Central memory CD4-positive, alpha-beta T cell (primary cell): Measurements from ENCODE around the gene GAK.
"Not testable (repeated sequence)": the region's sequence is repeated elsewhere in the genome, so short reads cannot be mapped to it uniquely, and the experiment has no call there.

ENCODE experiments used
- DNase-seq: peaks from one replicate; pipeline ENCODE4 v3.0.0; 2022

The GAK gene

DNA sequence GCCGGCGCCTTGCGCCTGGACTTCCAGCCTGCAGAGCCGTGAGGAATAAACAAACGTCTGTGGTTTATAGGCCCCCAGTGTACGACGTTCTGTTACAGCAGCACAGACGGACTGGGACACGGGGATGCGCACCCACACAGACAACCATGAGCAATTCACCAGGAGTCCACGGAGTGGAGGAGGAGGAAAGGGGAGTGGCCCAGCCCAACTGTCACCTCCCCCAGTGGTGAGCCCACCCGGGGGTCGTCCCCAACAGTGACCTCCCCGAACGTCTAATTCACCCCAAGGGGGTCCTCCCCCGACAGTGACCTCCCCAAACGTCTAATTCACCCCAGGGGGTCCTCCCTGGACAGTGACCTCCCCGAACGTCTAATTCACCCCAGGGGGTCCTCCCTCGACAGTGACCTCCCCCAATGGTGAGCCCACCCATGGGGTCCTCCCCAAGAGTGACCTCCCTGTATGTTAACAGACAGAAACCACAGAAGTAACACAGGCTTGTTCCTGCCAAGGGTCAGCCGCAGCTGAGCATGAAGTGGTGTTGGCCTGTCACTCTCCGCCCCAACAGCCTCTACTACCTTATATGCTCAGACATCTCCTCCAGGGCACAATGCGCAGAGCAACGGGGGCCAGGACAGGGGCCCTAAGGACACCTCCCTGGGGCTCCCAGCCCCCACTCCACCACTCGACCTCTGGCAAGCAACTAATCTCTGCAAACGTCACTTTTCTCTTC lies 6.2 kb downstream of the GAK start:
- no peak for DNase-seq

DNA sequence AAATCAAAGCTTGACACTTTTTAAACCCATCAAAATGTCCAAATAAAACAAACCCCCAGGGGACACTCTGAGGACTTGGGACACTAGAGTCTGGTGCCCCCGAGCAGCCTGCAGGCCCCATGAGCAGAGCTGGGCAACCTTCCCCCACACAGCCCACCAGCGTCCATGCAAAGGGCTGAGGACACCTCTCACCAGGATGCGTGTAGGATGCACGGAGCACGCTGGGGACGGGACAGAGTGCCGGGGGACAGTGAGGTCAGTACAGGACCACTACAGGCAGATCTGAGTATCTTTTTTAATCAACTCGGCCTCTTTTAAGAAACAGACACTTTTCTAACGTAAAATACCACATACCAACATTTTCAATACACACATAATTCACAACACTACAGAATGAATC lies 6.9 kb downstream of the GAK start:
- no peak for DNase-seq

DNA sequence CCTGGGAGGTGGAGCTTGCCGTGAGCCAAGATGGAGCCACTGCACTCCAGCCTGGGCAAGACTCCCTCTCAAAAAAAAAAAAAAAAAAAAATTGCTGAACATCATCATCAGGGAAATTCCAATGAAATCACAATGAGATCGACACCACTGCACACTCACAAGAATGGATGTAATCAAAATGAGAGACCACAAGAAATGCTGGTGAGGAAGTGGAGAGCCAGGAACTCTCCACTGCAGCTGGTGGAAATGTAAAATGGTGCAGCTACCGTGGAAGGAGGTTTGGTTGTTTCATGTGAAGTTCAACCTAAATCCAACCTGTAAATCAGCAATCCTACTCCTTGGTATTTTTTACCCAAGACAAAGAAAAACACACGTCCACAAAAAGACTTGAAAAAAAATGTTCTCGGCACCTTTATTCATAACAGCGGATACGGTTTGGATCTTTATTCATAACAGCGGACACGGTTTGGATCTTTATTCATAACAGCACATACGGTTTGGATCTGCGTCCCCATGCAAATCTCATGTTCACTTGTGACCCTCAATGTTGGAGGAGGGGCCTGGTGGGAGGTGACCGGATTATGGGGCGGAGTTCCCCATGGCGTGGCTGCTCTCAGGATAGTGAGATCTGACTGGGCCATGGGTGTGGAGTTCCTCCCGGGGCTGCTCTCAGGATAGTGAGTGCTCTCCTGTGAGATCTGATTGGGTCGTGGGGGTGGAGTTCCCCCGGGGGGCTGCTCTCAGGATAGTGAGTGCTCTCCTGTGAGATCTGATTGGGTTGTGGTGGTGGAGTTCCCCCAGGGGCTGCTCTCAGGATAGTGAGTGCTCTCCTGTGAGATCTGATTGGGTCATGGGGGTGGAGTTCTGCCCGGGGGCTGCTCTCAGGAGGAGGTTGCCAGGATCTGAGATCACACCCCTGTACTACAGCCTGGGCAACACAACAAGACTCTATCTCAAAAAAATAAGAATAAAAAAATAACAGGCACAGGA lies 7.7 kb downstream of the GAK start:
- DNase-seq, result no peak

DNA sequence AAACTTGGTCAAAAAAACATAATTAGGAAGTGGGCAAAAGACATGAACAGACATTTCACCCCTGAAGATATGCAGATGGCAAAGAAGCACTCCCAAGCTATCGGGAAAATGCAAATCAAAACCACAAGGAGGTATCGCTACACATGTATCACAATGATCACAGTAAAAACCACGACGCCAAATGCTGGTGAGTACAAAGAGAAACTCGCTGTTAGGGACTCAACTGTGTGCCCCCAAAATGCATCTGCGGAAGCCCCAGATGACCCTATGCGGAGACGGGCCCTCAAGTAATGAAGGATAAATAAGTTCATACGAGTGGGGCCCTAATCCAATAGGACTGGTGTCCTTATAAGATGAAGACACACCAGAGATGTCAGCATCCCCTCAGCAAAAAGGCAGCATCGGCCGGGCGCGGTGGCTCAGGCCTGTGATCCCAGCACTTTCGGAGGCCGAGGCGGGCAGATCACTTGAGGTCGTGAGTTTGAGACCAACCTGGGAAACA lies 10.2 kb downstream of the GAK start:
- DNase-seq, result no peak

DNA sequence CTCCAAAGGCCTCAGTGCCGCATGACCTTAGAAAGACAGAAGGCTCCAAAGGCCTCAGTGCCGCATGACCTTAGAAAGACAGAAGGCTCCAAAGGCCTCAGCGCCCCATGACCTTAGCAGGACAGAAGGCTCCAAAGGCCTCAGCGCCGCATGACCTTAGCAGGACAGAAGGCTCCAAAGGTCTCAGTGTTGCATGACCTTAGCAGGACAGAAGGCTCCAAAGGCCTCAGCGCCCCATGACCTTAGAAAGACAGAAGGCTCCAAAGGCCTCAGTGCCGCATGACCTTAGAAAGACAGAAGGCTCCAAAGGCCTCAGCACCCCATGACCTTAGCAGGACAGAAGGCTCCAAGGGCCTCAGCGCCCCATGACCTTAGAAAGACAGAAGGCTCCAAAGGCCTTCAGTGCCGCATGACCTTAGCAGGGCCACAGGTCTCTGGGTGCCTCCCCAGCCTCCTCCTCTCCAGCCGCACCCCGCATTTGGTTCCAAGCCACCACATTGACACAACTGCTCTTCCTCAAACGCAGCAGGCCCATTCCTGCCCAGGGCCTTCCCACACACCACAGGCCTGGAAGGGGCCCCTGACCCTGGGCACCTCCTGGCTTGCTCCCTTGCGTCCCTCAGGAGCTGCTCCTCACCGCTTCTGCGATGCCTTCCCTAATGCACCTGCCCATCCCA lies 13.0 kb downstream of the GAK start:
- DNase-seq, result not testable (repeated sequence)

DNA sequence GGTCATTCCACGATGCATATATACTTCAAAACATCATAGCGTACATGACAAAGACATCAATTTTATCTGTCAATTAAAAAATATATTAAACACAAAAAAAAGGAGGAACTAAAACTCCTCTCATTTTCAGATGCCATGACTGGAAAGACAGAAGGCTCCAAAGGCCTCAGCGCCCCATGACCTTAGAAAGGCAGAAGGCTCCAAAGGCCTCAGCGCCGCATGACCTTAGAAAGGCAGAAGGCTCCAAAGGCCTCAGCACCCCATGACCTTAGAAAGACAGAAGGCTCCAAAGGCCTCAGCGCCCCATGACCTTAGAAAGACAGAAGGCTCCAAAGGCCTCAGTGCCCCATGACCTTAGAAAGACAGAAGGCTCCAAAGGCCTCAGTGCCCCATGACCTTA lies 13.5 kb downstream of the GAK start:
- not testable (repeated sequence) for DNase-seq

DNA sequence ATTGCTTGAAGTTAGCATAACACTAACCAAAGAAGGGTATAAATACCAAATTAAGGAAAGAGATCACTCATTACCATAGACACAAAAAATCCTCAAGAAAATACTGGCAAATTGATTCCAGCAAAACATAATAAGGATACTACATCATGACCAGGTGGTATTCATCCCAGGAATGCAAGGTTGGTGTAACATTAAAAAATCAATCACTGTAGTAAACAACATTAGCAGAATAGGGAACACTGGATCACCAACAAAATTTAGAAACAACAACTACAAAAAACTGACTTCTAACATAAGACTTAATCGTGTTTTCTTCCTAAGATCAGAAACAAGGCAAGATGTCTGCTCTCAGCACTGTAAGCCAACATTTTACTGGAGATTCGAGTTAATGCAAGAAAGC lies 14.1 kb downstream of the GAK start:
- DNase-seq, result no peak

DNA sequence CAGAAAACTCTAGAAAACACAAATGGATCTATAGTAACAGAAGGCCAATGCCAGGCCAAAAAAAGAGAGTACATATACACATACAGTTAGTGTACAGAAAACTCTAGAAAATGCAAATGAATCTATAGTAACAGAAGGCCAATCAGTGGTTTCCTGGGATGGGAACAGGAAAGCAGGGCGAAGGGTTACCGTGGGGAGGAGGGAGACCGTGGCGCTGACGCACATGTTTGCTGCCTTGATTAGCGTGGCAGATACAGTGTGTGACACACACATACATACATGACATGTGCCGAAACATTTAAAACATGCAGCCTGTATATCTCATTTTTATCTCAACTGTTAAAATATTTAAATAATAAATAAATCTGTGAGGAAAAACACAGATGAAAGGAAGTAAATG lies 14.7 kb downstream of the GAK start:
- no peak for DNase-seq

DNA sequence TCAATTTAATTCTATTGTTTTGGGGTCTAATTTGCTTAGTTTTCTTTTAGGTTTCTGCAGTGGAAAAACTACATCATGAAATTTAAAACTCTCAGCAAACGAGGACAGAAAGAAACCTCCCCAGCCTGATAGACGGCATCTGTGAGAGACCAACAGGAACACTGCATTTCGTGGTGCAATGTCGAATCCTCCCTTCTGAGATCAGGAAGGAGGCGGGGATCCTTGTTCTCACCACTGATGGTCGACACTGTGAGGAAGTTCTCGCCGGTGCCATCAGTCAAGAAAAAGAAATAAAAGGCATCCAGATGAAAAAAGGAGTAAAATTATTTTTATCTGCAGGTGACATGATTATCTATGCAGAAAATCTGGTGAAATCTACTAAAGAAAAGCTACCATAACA lies 16.5 kb downstream of the GAK start:
- no peak for DNase-seq

DNA sequence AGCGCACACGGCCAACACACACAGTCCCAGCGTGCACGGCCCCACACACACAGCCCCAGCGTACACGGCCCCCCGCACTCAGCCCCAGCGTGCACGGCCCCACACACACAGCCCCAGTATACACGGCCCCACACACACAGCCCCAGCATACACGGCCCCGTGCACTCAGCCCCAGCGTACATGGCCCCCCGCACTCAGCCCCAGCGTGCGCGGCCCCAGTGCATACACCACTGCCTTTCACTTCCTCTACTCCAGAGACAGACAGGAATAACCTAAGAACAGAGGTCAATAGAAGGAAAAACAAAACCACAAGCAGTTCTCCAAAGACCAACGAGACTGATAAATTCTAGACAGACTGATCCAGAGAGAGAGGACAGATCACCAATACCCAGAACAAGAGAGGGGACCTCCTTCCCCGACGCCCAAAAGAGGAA lies 17.1 kb downstream of the GAK start:
- no peak for DNase-seq

DNA sequence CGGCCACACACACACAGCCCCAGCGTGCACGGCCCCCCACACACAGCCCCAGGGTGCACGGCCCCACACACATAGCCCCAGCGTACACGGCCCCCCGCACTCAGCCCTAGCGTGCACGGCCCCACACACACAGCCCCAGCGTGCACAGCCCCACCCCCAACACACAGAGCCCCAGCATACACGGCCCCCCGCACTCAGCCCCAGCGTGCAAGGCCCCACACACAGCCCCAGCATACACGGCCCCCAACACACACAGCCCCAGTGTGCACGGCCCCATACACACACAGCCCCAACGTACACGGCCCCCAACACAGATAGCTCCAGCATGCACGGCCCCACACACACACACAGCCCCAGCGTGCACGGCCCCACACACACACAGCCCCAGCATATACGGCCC lies 17.6 kb downstream of the GAK start:
- DNase-seq, result no peak

DNA sequence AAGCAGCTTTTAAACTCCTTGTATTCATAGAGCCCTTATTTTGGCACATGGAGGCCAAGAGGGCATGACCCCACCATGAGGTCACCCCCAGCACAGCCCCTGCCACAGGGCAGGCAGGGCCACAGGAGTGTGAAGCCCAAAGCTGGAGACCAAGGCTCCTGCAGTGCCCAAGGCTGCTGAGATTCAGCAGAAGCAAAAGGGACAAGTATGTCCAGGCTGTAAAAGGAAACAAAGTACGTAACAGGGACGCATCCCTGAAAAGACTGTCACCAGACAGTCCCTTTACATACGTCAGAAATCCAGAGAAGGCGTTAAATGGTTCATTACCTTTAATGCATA lies 18.9 kb downstream of the GAK start:
- DNase-seq, result no peak

DNA sequence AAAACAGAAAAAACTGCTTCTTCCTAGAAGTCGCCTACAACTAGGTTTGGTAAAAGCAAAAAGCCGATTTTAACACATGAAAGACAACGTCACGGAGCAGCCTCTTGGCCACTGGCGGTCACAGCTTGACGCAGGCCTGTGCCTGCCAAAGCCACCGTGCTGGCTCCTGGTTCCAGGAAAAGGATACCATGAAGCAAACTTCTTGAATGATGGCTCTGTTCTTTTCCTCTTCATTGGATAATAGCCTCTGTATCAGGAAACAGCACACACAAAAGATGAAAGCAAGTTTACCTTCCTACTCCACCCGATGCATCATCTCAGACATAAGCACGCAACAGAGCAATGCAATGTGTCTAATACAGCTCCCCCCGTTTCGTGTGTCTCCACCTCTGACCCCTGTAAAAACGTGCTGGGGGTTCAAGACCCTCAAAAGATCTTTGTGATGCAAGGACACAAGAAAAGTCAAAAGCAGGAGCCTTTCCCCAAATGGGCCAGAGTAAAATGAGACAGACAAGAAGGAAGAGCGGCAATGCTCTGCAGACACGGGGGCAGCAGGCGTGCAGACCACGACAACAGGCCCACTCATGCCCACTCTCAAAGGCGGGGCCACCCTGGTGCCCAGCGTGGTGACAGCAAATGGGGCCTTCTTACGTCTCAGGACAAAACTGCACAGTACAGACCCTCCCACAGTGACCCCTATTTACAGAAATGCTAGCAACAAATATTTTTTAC lies 19.4 kb downstream of the GAK start:
- no peak for DNase-seq

DNA sequence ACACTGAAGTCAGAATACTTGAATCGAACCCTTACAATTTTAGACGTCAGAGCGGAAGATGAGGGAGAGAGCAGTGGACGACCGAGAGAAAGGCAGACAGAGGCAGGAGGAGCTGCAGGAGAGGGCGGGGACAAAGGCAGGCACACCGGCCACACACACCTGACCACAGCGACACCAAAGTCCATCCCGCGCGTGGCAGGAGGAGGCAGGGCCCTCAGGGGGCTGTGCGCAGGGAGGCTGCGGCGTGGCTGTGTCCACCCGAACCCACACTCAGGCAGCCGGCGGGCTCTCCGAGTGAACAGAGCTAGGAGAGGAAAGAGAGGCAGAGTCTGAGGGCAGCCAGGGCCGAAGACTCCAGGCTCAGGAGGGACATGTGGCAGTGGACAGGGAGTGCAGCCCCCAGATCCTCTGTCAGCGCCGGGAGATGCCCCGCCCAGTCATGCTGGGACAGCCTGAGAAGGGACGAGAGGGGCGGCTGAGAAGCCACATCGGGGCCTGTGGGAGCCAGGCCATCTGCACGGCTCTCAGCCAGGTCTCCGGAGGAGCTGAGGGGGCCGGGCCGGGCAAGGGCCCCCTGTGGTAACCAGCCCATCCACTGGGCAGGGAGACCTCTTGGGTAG lies 20.1 kb downstream of the GAK start:
- DNase-seq, result no peak

DNA sequence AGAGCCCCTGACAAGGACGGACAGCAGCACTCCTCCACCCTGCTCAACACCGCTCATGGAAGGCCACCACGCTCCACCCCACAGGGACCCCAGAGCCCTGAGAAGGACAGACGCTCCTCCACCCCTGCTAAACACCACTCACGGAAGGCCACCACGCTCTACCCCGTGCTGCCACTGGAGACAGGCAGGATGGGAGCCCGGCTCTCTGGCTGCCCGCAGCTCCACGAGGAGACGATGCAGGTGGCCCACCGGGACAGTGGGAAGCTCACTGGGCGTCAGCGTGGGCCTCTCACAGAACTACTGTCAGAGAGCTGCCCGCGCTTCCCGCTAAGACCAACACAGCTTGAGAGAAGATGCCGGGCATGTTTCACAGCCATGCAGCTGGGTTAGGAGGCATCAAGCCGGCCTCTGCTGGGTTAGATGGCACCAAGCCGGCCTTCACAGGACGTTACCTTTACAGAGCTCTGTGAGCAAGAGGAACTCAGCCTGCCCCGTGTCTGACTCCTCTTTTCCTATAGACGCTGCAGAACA lies 20.8 kb downstream of the GAK start:
- DNase-seq, result no peak

DNA sequence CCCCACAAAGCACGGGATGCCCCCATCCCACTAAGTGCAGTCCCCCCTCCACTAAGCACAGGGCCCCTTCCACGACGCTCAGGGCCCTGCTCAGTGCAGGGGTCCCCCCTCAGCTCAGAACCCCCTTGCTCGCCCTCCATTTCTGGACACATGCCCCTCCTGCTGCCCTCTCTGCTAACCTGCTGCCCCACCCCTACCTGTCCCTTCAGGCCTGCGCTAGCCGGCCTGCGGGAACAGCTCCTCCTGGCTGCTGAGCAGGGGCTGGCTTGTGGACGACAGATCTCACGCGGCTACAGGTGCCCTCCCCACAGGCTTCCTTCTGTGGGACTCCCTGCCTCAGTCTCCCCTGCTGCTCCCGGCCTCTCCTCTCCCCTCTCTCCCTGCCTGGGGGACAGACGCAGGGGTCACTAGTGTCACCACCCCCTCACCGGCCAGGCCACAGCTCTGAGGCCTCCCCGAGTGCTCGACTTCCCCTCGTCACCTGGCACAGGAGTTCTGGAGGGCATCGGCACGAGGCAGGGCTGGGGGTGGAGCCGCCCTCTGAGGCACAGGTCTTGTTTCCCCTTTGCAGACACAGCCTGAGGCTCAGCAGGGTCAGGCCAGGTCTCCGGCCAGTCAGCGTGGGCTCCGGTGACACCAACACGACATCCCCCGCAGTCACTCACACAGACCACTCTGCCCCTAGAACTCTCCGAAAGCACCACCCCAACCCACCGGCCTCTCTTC lies 21.6 kb downstream of the GAK start:
- DNase-seq, result no peak

DNA sequence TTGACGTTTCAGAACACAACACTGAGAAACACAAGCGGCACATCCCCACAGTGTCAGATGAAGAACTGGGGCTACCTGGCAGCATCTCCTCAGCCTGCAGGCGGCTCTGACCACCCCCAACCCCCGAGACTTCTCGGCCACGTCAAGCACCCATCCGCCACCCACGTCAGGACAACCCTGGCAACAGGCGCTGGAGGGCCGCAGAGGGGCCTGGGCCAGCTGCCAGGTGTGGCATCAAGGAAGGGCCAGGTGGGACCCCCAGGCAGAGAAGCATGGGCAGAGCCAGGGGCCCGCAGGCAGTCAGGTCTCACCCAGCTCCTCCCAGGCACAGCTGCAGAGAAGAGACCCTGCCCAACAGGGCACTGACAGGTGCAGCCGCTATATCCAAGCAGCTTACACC lies 22.3 kb downstream of the GAK start:
- no peak for DNase-seq

DNA sequence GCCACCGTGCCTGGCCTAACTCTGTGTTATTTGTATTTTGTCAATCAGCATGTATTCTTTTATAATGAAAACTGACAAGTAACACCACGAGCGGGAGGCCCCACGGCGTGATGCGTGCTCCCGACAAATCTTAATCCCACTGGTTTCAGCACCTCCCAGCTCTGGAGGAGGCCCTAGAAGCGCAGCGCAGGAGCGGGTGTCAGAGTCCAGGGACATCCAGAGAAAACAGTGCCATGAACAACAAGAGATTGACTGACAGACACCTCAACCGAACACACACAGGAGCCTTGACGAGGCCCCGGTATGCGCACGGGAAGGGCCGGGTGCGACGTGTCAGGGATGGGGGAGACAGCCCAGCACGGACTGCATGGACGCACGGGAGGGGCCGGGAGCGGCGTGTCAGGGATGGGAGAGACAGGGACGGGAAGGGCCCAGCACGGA lies 23.0 kb downstream of the GAK start:
- DNase-seq, result no peak

DNA sequence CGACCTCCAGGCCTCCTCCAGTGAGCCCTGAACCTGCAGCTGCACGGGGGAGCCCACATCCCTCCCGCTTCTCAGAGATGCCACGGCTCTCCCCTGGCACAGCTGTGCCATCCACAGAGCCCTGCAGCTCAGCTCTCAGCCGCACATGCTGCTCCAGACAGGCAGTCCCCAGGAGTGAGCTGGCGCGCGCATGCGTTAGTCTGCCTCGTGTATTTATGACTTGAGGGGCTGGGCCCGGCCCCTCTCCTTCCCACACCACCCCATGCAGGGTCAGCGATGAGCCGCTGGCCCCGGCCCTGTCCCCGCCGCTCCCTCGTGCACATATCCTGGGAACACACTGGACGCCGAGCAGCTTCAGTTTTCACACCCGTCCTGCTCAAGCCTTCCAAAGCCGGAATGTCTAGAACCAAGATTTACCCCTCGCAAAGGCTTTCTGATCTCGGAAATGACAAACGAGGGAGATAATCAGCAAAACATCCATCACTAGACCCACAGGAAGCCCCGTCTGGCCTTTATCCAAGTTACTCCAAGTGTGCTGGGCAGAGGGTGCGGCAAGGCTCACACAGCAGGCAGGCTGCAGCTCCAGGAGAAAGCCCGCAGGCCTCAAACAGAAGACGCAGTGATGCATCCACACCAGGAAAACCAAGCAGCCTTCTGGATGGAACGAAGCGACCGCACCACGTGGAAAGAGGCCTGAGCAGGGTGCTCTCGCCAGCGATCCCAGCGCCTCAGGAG lies 24.3 kb downstream of the GAK start:
- no peak for DNase-seq

DNA sequence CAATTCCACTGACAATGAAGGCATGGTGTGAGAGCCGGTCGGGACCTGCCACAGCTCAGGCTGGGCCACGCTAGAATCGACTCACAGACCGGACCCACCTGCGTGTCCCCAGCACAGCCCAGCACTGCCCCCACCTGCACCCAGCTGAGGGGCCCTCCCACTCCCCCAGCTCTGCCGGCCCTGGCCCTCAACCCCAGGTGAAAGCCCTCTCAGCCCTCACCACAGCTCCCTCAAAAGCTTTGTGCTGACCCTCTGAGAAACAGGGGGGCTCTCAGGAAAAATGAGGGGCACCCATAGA lies 25.1 kb downstream of the GAK start:
- DNase-seq, result no peak
